Stimulated activated CD8-positive, alpha-beta memory T cell treated with anti-CD3 and anti-CD28 coated beads, Interleukin-7, amount 100 ng/mL, for 4 hours (primary cell): Measurements from ENCODE around the gene NMNAT3.

ENCODE experiments used
- DNase-seq, 2 donors: peaks; one replicate each; pipeline ENCODE4 v3.0.0-alpha.2; 2020; ENCODE audit warnings: low read depth in 2 of 2

The NMNAT3 gene

DNA sequence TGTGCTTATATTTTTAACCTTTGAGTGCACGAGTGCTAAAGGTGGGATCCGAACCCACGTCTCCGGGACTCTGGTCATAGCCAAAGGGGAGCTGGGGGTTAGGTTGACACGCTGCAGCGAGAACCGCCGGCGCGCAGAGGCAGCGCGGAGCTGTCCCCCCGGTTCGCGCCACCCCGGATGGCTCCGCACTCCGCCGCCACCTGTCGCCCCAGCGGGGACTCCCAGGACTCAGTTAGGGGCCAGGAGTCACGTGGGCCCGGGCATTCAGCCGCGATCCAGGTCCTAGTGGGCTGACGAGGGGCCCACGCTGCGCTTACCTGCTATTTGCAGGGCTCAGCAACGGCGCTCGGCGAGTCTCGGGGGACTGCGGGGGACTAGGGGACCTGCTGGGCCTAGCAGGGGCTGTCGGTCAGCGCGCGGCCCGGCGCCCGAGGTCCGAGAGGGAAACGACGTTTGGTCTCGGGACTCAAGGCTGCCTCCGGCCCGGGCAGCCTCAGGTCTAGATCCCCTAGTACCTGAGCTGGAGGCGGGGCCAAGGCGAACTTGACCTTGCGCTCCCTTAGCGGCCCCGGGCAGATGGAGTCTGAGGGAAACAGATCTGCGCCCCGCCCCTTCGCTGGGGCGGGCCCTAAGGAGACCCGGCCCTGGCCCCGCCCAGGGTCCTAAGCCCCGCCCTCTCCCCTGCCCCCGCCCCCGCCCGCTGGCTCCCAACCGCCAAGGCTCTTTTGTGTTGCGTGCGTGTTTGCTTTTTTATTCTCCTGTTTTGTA is at the start of gene NMNAT3:
TSS of gene NMNAT3 (minus strand) at position 585 of the 768 bp plus-strand sequence. CDS start 50,248 bp downstream, outside the sequence.
- peak; percentile 56 to 74 for DNase-seq

DNA sequence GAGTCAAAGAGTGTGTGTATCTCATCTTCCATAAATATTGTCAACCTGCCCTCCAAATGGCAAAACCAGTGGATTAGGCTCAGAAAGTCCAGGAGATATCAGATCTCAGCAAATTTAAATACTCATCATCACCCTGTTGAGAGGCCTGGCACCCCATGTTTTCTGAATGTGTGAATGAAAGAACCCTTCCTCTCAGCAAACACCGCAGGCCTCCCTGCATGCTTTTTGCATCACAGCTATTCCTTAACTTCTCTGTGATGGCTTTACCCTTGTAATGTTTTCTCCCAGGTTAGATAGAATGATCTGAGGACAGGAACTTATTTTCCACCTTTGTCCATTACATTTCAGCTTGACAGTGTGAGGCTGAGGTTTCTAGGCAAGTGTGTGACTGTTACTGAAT is 43.6 kb upstream of the NMNAT3 start:
- no peak for DNase-seq

DNA sequence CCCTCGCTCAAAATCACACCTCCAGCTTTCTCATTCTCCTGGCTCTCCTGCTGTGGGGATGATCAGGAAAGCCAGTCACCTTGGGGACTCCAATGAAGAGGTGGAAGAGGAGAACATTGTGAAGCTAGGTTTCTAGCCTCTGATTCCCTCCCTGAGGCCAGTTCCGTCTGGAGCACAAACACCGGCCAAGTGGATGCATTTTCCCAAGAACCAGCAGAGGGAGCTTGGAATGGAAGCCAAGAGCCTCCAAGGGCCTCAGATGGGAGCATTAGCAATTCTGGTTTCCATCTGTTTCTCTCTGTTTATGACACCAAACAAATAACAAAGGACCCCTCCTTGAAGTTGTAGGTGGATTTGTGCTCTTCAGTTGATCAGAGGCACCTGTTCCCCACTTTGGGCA is 40.6 kb upstream of the NMNAT3 start:
- no peak for DNase-seq

GRCh38 chr3:139716908-139717485 is 39.2 kb upstream of the NMNAT3 start:
- DNase-seq, result no peak

DNA sequence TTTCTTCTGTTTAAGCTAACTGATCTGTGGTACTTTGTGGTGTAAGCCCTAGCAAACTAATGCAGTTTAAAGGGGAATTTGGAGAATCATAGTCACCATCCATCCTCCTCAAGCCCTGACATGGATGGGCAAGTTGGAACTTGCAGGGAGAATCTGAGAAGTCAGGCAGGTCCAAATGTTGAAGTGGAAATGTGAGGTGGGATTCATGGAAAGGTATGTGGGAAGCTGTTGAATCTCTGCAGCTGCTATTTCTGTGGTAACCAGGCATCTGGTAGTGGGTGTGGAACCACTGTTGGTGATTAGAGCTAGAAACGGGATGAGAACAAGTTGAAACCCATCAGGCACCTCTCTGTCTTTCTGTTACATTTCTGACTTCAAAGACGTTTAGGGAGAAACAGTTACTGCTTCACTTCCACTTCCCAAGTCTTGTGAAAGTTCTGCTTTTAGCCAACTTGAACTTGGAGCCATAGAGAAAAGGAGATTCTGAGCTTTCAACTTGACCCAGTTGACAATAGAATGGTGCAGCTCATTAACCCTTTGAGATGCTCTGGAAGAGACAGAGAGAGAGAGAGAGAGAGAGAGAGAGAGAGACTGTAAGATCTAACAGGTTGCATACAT is 38.1 kb upstream of the NMNAT3 start:
- no peak for DNase-seq

DNA sequence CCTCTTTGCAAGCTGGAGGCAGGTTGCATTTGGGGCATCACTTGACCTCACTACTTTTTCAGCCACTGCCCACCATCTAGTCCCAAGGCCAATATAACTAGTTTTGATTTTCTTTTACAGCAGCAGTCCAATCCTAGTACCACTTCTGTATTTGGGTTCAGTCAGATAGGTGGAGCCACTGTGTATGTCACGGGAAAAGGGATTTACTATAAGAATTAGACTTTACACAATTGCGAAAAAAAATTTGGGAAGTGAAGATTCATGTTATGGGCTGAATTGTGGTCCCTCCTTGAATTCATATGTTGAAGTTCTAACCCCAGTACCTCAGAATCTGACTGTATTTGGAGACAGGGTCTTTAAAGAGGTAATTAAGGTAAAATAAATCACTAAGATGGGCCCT is 37.4 kb upstream of the NMNAT3 start:
- no peak for DNase-seq

DNA sequence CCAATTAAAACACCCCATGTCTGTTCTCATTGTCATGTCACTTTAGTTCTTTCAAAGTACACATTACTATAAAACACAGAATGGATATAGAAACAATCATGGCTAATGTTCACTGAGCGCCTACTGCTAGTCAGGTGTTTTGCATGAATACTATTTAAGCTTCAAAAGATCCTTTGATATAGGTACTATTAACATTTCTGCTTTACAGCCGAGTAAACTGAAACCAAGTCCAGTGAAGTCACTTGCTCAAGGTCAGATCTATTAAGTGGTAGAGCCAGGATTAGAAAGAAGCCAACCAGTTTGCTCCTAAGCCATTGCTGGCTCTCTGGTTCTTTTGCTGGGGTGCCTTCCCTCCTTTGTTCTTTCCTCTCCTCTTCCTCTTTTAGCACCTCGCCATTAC is 32.4 kb upstream of the NMNAT3 start:
- DNase-seq, result no peak

- DNase-seq, result no peak
Observed at GRCh38 chr3:139705631-139706030, 27.9 kb upstream of the NMNAT3 start.

GRCh38 chr3:139696314-139696604 is 18.5 kb upstream of the NMNAT3 start:
- DNase-seq, result no peak

DNA sequence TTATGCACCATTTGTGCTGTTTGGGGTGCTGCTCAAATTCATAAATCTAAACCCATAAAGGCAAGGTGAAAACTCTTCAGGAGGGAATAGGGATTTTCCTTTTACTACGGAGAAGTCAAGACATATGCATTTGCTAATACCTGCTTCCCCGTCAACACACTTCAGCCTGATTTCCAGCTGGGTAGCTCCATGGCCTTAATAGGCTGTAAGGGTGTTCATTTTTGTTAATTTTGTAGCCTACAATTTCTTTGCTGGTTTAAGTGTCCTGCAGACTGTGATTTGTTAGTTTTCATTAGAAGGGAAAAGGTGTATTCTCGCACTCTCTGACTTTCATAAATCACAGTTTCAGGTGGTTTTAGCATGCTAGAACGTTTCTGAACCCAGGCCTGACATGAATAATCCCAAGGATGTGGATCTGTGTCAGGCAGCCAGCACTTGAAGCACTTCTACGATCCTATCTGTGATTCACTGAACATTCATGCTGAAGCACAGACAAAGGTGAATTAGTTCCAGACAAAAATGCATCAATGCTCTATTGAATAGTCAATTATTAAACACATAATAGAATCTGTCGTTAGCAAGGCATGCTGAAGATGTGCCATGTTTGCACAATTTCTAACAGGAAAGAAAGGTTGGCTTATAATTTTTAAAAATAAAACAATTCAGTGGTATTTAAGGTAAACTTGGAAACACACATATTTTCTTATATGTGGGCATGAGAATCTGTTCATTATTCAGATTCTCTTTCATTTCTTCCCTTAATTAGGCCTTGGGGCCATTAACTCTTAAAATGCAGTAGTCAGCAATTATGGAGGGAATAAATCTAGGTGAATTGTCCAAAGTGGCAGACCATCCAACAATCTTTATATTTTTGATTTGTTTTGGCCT is 17.9 kb upstream of the NMNAT3 start:
- no peak for DNase-seq

DNA sequence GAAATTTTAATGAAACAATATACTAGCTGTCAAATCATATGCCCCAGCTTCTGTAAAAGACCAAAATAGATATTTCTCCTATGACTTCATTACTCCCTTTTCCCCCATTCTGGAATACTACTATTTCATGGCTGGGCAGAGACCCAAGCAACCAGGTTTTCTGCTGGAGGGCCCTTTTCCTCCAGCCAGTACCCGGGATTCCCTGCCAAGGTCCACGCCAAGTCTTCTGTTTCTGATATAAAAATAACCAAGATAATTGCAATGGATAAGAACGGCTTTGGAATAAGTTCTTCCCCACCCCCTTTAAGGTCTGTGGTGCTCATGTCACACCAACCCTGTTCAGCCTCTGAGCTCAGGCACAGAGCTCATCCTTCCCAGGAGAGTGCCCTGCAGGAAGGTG is 17.2 kb upstream of the NMNAT3 start:
- no peak for DNase-seq

- no peak for DNase-seq
Observed at GRCh38 chr3:139694542-139694941, 16.8 kb upstream of the NMNAT3 start.

DNA sequence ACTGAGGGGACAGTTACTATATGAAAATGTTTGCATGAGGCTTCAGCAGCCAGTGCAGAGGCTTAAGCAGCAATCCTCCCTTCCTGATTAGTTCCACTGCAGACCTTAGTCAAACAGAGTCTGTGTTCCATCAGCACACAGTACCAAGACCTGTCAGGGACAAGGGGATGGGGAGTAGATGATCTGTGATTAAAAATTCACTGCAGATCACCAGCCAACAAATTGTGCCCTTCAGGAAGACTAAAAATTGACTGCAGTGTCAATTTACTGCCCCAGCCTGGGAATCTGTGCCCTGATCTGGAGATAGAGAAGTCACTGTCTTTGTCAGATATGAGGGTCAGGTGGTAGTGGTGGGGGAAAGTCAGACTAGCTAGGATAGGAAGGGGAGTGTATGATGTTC is 13.8 kb upstream of the NMNAT3 start:
- DNase-seq, result no peak

- no peak for DNase-seq
Observed at GRCh38 chr3:139689708-139690228, 12.0 kb upstream of the NMNAT3 start.

GRCh38 chr3:139689122-139689521 is 11.3 kb upstream of the NMNAT3 start:
- no peak for DNase-seq

DNA sequence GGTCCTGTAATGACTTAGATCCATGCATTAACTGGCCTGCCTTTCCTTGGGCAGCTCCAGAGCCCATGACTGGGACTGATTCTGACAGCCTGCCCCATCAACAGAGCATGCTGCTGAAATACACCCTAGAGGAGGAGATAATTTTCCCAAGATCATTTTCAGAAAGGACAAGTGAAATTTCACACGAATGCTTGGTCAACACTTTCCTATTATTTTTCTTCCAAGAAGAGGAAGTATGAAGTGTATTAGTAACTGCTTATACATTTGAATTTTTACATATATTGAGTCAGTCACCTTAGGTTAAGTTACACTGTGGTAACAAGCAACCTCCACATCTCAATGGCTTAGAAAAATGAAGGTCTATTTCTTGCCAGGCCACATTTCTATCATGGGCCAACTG is 9.7 kb upstream of the NMNAT3 start:
- no peak for DNase-seq

DNA sequence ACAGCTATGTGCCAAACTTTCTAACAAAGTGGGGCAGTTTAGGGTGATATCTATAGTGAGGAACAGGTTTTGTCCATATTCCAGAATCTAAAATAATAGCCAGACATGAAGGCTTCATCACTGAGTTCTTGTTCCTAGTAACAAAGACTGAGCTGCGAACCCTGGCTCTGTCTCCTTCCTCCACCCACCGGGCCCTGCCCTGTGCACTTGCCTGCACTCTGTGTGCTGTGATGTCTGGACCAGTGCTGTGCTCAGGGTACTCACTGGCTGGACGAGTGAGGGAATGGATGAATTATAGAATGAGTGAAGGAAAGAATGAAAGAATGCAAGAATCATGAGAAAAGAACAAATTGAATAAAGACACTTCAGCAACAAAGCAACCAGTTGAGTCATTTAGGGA is 8.9 kb upstream of the NMNAT3 start:
- no peak for DNase-seq

DNA sequence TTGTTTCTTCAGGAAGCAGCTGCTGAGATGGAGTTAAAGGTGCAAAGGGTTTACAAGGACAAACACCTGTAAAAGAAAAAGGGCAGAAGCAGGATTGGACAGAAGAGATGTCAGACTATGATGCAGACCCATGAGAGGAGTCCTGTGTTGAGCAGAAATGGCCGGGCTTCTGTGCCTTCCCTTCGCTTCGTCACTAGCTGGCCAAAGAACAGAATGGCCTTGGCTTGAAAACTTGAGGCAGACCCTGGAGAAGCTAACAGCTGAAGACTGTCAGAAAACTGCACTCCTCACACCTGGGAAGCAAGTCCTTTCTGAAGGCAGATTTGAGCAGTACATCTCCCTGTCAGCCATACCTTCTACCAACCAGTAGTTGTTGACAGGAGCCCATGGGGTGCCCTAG is 8.4 kb upstream of the NMNAT3 start:
- no peak for DNase-seq

- no peak for DNase-seq
Observed at GRCh38 chr3:139679220-139679775, 1.5 kb upstream of the NMNAT3 start.

- DNase-seq, result no peak
Observed at GRCh38 chr3:139676632-139677387, 962 bp downstream of the NMNAT3 start.

- no peak for DNase-seq
Observed at GRCh38 chr3:139676108-139676507, 1.7 kb downstream of the NMNAT3 start.
